GM12878 (cell line): Measurements from ENCODE around the gene RNF166.

Experiments
- BRCA1 ChIP-seq: IDR thresholded peaks from 2 replicates; pipeline ENCODE4 v1.6.1; 2011; ENCODE audit warnings: low read depth, low read length, improper control_type of control experiment
- CTCF ChIP-seq, 3 experiments: IDR thresholded peaks in 2 of 3; conservative IDR thresholded peaks in 1 of 3; 2 replicates each; pipeline ENCODE4 v1.5.1; 2011; ENCODE audit warnings: low read depth in 3 of 3, low read length in 3 of 3, mild to moderate bottlenecking in 3 of 3, control low read depth in 2 of 3, moderate library complexity in 2 of 3, inconsistent platforms in 1 of 3, mixed read lengths in 1 of 3; ENCODE audit not compliant: control insufficient read depth in 2 of 3, insufficient read depth in 1 of 3; ENCODE audit errors: extremely low read depth in 1 of 3
- EZH2 ChIP-seq: IDR thresholded peaks from 2 replicates; pipeline ENCODE4 v1.6.1; 2012; ENCODE audit warnings: low read depth, mild to moderate bottlenecking, control low read depth, inconsistent platforms, low read length, borderline replicate concordance; ENCODE audit not compliant: control insufficient read depth
- KDM1A ChIP-seq: fragments of 200-600 bp; sonication (generic); IDR thresholded peaks from 2 replicates; pipeline ENCODE4 v1.6.1; 2016; ENCODE audit warnings: borderline replicate concordance
- NFIC ChIP-seq: IDR thresholded peaks from 2 replicates; pipeline ENCODE4 v1.6.1; 2012; ENCODE audit warnings: low read depth, mild to moderate bottlenecking, inconsistent platforms, low read length, moderate library complexity
- POLR2A ChIP-seq: IDR thresholded peaks from 2 replicates; pipeline ENCODE4 v1.6.1; 2011; ENCODE audit warnings: low read depth, mild to moderate bottlenecking, low read length
- SMAD1 ChIP-seq: fragments of 450-650 bp; IDR thresholded peaks from 2 replicates; pipeline ENCODE4 v1.6.1; 2018; ENCODE audit warnings: mild to moderate bottlenecking, low read depth; ENCODE audit not compliant: partially characterized antibody
- ZBTB33 ChIP-seq: fragments of 450-650 bp; IDR thresholded peaks from 2 replicates; pipeline ENCODE4 v1.6.1; 2017; ENCODE audit warnings: mild to moderate bottlenecking

- TF ChIP-seq NFIC (no peak), POLR2A (no peak), CTCF (IDR thresholded peaks at IDR 0.05 in 2 of 3, conservative IDR thresholded peaks at IDR 0.05 in 1 of 3; ENCODE audit: control insufficient read depth in 2 of 3, extremely low read depth in 1 of 3, insufficient read depth in 1 of 3, low read depth in 3 of 3, low read length in 3 of 3) (no peak), KDM1A (no peak), BRCA1 (no peak), ZBTB33 (no peak), SMAD1 (no peak), EZH2 (no peak)
Observed at GRCh38 chr16:88739139-88739976, 33.1 kb upstream of the RNF166 start.
